Heart right ventricle (tissue), 16 donors: Measurements from ENCODE around the gene TMTC4. TPM values are rescaled to one million over a fixed set of nuclear protein-coding genes. Genes with fewer than 3 reads are reported as not detected.

Source experiments
- ATAC-seq, 8 donors: fragments of 200-7000 bp; cut with Tn5 transposase; one replicate each; pipeline ENCODE4 v1.9.1; 2020; ENCODE audit warnings: mild to moderate bottlenecking in 8 of 8, moderate library complexity in 8 of 8, moderate number of reproducible peaks in 1 of 8
- DNase-seq, 2 donors: peaks; one replicate each; pipeline ENCODE4 v3.0.0-alpha.2; 2020
- H3K27ac ChIP-seq, 10 donors: fragments of 200-600 bp; sonication (generic) in 2 of 10; one replicate each; pipeline versions ENCODE4 v1.5.0 to v1.8.0; 2020 to 2022; ENCODE audit warnings: mild to moderate bottlenecking in 3 of 10
- H3K27me3 ChIP-seq, 7 donors: fragments of 200-600 bp; one replicate each; pipeline ENCODE4 v1.8.0; 2021 to 2022; ENCODE audit warnings: mild to moderate bottlenecking in 2 of 7
- H3K36me3 ChIP-seq, 9 donors: fragments of 200-600 bp; sonication (generic) in 1 of 9; one replicate each; pipeline versions ENCODE4 v1.5.0 to v1.8.0; 2020 to 2022; ENCODE audit warnings: mild to moderate bottlenecking in 2 of 9
- H3K4me1 ChIP-seq, 9 donors: fragments of 200-600 bp; sonication (generic) in 1 of 9; one replicate each; pipeline versions ENCODE4 v1.5.0 to v1.8.0; 2020 to 2022; ENCODE audit warnings: mild to moderate bottlenecking in 4 of 9
- H3K4me3 ChIP-seq, 10 donors: fragments of 200-600 bp; sonication (generic) in 2 of 10; one replicate each; pipeline versions ENCODE4 v1.5.0 to v1.8.0; 2020 to 2022; ENCODE audit warnings: mild to moderate bottlenecking in 7 of 10, moderate library complexity in 2 of 10
- H3K9me3 ChIP-seq, 11 donors: fragments of 200-600 bp in 10 of 11; sonication (generic) in 2 of 11; one replicate each; pipeline versions ENCODE4 v1.5.0 to v1.8.0; 2013 to 2022; ENCODE audit warnings: mild to moderate bottlenecking in 2 of 11, control low read depth in 1 of 11, moderate library complexity in 1 of 11
- WGBS, 2 donors: extraction: QIAGEN DNeasy Blood & Tissue Kit; methylation state at CpG; one replicate each; pipeline ENCODE4 v1.1.7; 2013; ENCODE audit warnings: inconsistent platforms in 1 of 2; 5-methylcytosine and 5-hydroxymethylcytosine counted together
- intact Hi-C, 10 donors: fragments of 100-400 bp; cut with DNase I; formaldehyde crosslinking; loops; one replicate each; pipeline versions ENCODE4 v1.11.1 to v1.14.2; 2022
- long read RNA-seq, 3 donors: library from polyadenylated mRNA; unstranded; transcript quantifications; one replicate each; pipeline ENCODE4 v2.0.0, GENCODE V29; 2020 to 2021
- polyA plus RNA-seq, 2 donors: library from polyadenylated mRNA; stranded (reverse); fragments of 200-250 nt; gene quantifications; one replicate each; pipeline ENCODE4 v1.2.3, GENCODE V29; 2013
- total RNA-seq, 10 donors: library from RNA; stranded (reverse); fragmentation: NEBNext Ultra II Directional in 3 of 10; extraction: Animal tissue kit (Norgen Biotek cat#: 25700) in 3 of 10; gene quantifications; one replicate each; pipeline versions ENCODE4 v1.2.1 to v1.2.4, GENCODE V29; 2021 to 2023
- TF ChIP-seq, protein P1 (sequence below), 9 donors: fragments of 200-600 bp; sonication (generic) in 2 of 9; IDR thresholded peaks; one replicate each; pipeline versions ENCODE4 v1.5.0 to v1.8.0; 2021 to 2022; ENCODE audit warnings: antibody characterized with exemption in 9 of 9, mild to moderate bottlenecking in 5 of 9, moderate library complexity in 1 of 9
- donor health status: Arrhythmogenic right ventricular cardiomyopathy.
- donor health status: ischemic (EF 13 %, LVEDD 7.1; RV severe dilation, severe dysfunction).
- donor health status: healthy with polysubstance abuse.
- donor health status: DM: no; HTN: yes; CAD: no.
- donor health status: DM: no; HTN: no; CAD: no.
- donor health status: ischemic (EF 25% LVEDD 6.9; RV normal size, moderate dysfunction).
- donor health status: ischemic (EF 25% LVEDD 5.7; RV mildly dilated, moderate dysfunction).
- donor health status: healthy.
- donor health status: DM: yes; HTN: yes; CAD: no.
- donor health status: Ischemic cardiomyopathy.
- donor health status: ischemic (EF 35%, LVEDD 5.7; RV mildly dilated, moderate dysfunction).
- donor health status: nonischemic (EF 11% LVEDD 7.7; RV severe dilation, severe dysfunction).
- donor health status: DM: yes; HTN: yes; CAD: no.
- donor health status: PGD.
- donor health status: ischemic (EF 29% LVEDD 5.4; RV normal size, mild dysfunction).
- donor health status: nonischemic (EF 23%, LVEDD 6.1; RV moderate dilation, normal function).

TMTC4 gene
- total RNA-seq (1 to 10 TPM; 4.4 to 9.4 (median 6.5) TPM), polyA plus RNA-seq (1 to 10 TPM; 2.5 to 4.4 TPM)
- long read RNA-seq, donor 1, transcript TMTC4-203 (18 exons, 3,483 nt): major isoform, 7 of 15 reads
- long read RNA-seq, donor 1, partial matches to known transcripts: 4 of 15 reads
- long read RNA-seq, donor 1, other reads (novel, unspliced or antisense): 3 of 15 reads
- long read RNA-seq, donor 2, transcript TMTC4-202 (19 exons, 3,602 nt): major isoform, 5 of 16 reads
- long read RNA-seq, donor 2, partial matches to known transcripts: 4 of 16 reads
- long read RNA-seq, donor 2, other reads (novel, unspliced or antisense): 4 of 16 reads
- long read RNA-seq, donor 3, partial matches to known transcripts: 2 of 9 reads
- long read RNA-seq, donor 3, other reads (novel, unspliced or antisense): 3 of 9 reads

GRCh38 chr13:100674572-100674871, at the start of gene TMTC4:
TMTC4 (minus strand) TSS chr13:100674795; CDS start chr13:100670362, 4,433 bp downstream.
- WGBS, 2 donors: 0 to 1% methylated on average over 12 to 45 of the region's 45 CpGs
- Histone ChIP-seq H3K4me3 (peak within 1 kb of the TSS; percentile 29 to 100 (median 79)), H3K4me1 (peaks cover 0 to 22% (median 11%) of the 10 kb centered on the region in 9 donors), H3K36me3 (peaks cover 0 to 8% (median 0%) of the 10 kb centered on the region in 9 donors), H3K9me3 (no peaks in the 10 kb centered on the region), H3K27me3 (peaks cover 0 to 9% (median 0%) of the 10 kb centered on the region in 7 donors), H3K27ac (peak within 1 kb of the TSS; percentile 80 to 93 (median 88))
- intact Hi-C loops: loop anchor here in 2 of 10 donors (2.0 to 10.0 kb wide), 2 partner anchors 102 to 590 kb away; partner anchors contain the start of gene PCCA (in 1 of the 2)
- ATAC-seq (no peak), DNase-seq (no peak)
- TF ChIP-seq, protein P1, sequence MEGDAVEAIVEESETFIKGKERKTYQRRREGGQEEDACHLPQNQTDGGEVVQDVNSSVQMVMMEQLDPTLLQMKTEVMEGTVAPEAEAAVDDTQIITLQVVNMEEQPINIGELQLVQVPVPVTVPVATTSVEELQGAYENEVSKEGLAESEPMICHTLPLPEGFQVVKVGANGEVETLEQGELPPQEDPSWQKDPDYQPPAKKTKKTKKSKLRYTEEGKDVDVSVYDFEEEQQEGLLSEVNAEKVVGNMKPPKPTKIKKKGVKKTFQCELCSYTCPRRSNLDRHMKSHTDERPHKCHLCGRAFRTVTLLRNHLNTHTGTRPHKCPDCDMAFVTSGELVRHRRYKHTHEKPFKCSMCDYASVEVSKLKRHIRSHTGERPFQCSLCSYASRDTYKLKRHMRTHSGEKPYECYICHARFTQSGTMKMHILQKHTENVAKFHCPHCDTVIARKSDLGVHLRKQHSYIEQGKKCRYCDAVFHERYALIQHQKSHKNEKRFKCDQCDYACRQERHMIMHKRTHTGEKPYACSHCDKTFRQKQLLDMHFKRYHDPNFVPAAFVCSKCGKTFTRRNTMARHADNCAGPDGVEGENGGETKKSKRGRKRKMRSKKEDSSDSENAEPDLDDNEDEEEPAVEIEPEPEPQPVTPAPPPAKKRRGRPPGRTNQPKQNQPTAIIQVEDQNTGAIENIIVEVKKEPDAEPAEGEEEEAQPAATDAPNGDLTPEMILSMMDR (IDR thresholded peaks at IDR 0.05): no peak

- H3K27ac ChIP-seq: no peak overlapping the region
- no peak overlapping the region for H3K4me3 ChIP-seq
- TF ChIP-seq, protein P1 (IDR thresholded peaks at IDR 0.05): no peak
- WGBS, 2 donors: 80 to 81% methylated on average over 7 of the region's 7 CpGs
- DNase-seq: no peak
- no peaks in the 10 kb centered on the region for H3K36me3 ChIP-seq
- no peak for ATAC-seq
- H3K4me1 ChIP-seq: no peaks in the 10 kb centered on the region
- H3K9me3 ChIP-seq: peaks cover 0 to 7% (median 0%) of the 10 kb centered on the region in 11 donors
- H3K27me3 ChIP-seq: peaks cover 0 to 15% (median 6%) of the 10 kb centered on the region in 7 donors
- intact Hi-C loops: loop anchor here in 7 of 10 donors (2.0 to 10.0 kb wide), 6 partner anchors 265 to 402 kb away; no protein-coding TSS in a partner anchor
These were observed 47.9 kb upstream of the TMTC4 start for GRCh38 chr13:100722517-100722916.

- intact Hi-C loops: loop anchor here in 7 of 10 donors (2.0 to 10.0 kb wide), 6 partner anchors 265 to 403 kb away; no protein-coding TSS in a partner anchor
- TF ChIP-seq, protein P1 (IDR thresholded peaks at IDR 0.05): peak; percentile 20 to 75 (median 61)
- WGBS, 2 donors: 15 to 21% methylated on average over 6 of the region's 6 CpGs
- peak in 1 of 2 donors; percentile 16 for DNase-seq
- Histone ChIP-seq H3K36me3 (no peaks in the 10 kb centered on the region), H3K4me3 (no peak overlapping the region), H3K4me1 (no peaks in the 10 kb centered on the region), H3K9me3 (peaks cover 0 to 6% (median 0%) of the 10 kb centered on the region in 11 donors), H3K27ac (no peak overlapping the region), H3K27me3 (peaks cover 0 to 17% (median 6%) of the 10 kb centered on the region in 7 donors)
- peak in 1 of 8 donors; percentile 62 for ATAC-seq
These were observed 47.4 kb upstream of the TMTC4 start for GRCh38 chr13:100721885-100722512.

DNA sequence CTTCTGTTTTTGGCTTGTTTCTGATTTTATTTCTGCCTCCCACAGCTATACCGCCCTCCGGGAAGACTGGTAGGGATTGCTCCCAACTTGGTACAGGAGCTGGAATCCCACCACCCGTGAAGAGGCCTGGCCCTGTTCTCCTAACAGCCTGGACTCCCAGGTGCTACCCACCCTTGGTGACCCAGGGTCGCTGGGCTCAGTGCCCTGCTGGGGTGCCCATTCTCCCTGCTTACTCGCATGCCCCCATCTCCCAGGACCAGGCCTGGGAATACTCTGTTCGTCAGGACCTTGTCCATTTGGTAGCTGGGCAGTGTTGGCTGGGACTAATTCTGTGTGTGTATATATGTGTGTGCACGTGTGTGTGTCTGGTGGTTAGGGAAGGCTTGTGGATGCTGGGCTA, 41.0 kb upstream of the TMTC4 start:
- Histone ChIP-seq H3K36me3 (no peaks in the 10 kb centered on the region), H3K4me1 (no peaks in the 10 kb centered on the region), H3K27ac (no peak overlapping the region), H3K4me3 (no peak overlapping the region), H3K9me3 (peaks cover 0 to 6% (median 0%) of the 10 kb centered on the region in 11 donors), H3K27me3 (peaks cover 0 to 17% (median 6%) of the 10 kb centered on the region in 7 donors)
- TF ChIP-seq, protein P1 (IDR thresholded peaks at IDR 0.05): no peak
- intact Hi-C loops: no loop called here
- DNase-seq: no peak
- ATAC-seq: no peak
- WGBS, 2 donors: 87 to 89% methylated on average over 7 of the region's 7 CpGs
